Calu3 (cell line): ENCODE results near the gene NR2F1-AS1. TPM values are rescaled to one million over a fixed set of nuclear protein-coding genes. Genes with fewer than 3 reads are reported as not detected.
"Not testable (repeated sequence)": the region's sequence is repeated elsewhere in the genome, so short reads cannot be mapped to it uniquely, and the experiment has no call there.

Experiments
- BruUV-seq: library from RNA; stranded (reverse); fragments of 400-500 nt; replicated peaks from 2 replicates; lab custom pipeline; 2021; lab: Mats Ljungman, UMichigan
- CTCF ChIA-PET: fragments of 300-600 bp; sonication (Branson Sonifier 250); formaldehyde crosslinking; loops from one replicate; lab custom pipeline; 2022; ENCODE audit warnings: antibody characterized with exemption; lab: Charles Lee
- DNase-seq: peaks from one replicate; pipeline ENCODE4 v3.0.0; 2022
- H3K27ac Mint-ChIP-seq: one replicate; pipeline ENCODE4 v1.8.0; 2022; ENCODE audit warnings: mixed read lengths; ENCODE audit not compliant: unreplicated experiment
- H3K27me3 Mint-ChIP-seq: one replicate; pipeline ENCODE4 v1.8.0; 2022; ENCODE audit warnings: mixed read lengths; ENCODE audit not compliant: unreplicated experiment
- H3K36me3 Mint-ChIP-seq: one replicate; pipeline ENCODE4 v1.8.0; 2022; ENCODE audit warnings: mild to moderate bottlenecking, moderate library complexity, mixed read lengths; ENCODE audit not compliant: insufficient read depth, unreplicated experiment
- H3K4me1 Mint-ChIP-seq: one replicate; pipeline ENCODE4 v1.8.0; 2022; ENCODE audit warnings: mild to moderate bottlenecking, low read depth, mixed read lengths; ENCODE audit not compliant: unreplicated experiment
- H3K4me3 Mint-ChIP-seq: one replicate; pipeline ENCODE4 v1.8.0; 2022; ENCODE audit warnings: mild to moderate bottlenecking, low read depth, moderate library complexity, mixed read lengths; ENCODE audit not compliant: unreplicated experiment
- H3K9me3 Mint-ChIP-seq: one replicate; pipeline ENCODE4 v1.8.0; 2022; ENCODE audit warnings: low read depth, mixed read lengths; ENCODE audit not compliant: unreplicated experiment
- intact Hi-C: fragments of 100-400 bp; cut with micrococcal nuclease; formaldehyde crosslinking; loops from one replicate; pipeline ENCODE4 v1.10.0; 2022; ENCODE audit not compliant: unreplicated experiment
- total RNA-seq: library from RNA; stranded (reverse); gene quantifications from 2 replicates; pipeline ENCODE4 v1.2.3, GENCODE V29; 2022
- TF ChIP-seq, protein P1 (sequence below): fragments of 200-600 bp; IDR thresholded peaks from one replicate; pipeline ENCODE4 v1.8.0; 2022; ENCODE audit warnings: antibody characterized with exemption; ENCODE audit not compliant: unreplicated experiment

NR2F1-AS1 gene
- total RNA-seq, 1 experiment from 2014 or later: 20.9 TPM

DNA sequence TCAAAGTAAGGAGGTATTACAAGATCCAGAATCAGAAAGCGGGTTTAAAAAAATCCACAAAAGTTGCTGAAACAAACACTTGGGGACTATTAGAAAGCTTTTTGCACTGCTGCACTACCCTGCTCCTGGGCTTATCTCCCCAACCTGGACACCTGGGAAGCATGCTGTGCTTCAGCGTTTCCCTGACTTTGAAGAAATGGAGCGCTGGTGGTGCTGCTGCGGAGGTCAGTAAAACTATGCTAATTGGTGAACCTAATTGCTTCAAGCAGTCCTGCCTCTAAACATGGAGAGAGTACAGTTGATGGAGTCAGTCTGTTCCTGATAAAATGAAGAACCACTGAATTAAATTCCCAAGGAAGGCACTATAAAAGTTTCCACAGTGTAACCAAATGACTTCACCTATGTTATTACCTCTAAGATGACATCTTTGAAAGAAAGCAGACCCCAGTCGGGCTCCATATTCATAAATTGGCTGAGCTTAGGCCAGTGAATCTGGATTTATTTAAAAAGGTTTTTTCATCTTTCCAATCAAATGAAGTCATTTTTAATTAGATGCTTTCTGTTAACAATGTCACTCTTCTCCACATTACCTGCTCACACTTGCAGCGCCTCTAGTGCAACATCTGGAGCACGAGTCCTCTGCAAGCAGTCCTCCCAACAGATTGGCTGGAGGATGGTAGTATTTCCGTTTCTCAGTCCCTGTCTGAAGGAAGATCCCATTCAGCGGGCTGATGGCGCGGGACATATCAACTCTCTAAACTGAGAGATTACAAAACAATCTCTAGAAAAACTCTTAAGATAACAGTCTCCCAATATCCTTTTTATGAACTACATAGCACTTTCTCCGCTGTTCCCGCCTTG is 11.5 kb downstream of the NR2F1-AS1 start:
- BruUV-seq: no TSS peak
- no peak overlapping the region for H3K27ac Mint-ChIP-seq
- no peaks in the 10 kb centered on the region for H3K27me3 Mint-ChIP-seq
- TF ChIP-seq, protein P1, sequence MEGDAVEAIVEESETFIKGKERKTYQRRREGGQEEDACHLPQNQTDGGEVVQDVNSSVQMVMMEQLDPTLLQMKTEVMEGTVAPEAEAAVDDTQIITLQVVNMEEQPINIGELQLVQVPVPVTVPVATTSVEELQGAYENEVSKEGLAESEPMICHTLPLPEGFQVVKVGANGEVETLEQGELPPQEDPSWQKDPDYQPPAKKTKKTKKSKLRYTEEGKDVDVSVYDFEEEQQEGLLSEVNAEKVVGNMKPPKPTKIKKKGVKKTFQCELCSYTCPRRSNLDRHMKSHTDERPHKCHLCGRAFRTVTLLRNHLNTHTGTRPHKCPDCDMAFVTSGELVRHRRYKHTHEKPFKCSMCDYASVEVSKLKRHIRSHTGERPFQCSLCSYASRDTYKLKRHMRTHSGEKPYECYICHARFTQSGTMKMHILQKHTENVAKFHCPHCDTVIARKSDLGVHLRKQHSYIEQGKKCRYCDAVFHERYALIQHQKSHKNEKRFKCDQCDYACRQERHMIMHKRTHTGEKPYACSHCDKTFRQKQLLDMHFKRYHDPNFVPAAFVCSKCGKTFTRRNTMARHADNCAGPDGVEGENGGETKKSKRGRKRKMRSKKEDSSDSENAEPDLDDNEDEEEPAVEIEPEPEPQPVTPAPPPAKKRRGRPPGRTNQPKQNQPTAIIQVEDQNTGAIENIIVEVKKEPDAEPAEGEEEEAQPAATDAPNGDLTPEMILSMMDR: no peak
- CTCF ChIA-PET: no interaction called here
- intact Hi-C loops: loop anchor here (5.0 kb wide), 1 partner anchor 492 kb away; no protein-coding TSS in a partner anchor
- H3K36me3 Mint-ChIP-seq: peaks cover 5% of the 10 kb centered on the region
- H3K4me3 Mint-ChIP-seq: no peak overlapping the region
- no peak for DNase-seq
- no peaks in the 10 kb centered on the region for H3K9me3 Mint-ChIP-seq
- H3K4me1 Mint-ChIP-seq: peaks cover 9% of the 10 kb centered on the region

DNA sequence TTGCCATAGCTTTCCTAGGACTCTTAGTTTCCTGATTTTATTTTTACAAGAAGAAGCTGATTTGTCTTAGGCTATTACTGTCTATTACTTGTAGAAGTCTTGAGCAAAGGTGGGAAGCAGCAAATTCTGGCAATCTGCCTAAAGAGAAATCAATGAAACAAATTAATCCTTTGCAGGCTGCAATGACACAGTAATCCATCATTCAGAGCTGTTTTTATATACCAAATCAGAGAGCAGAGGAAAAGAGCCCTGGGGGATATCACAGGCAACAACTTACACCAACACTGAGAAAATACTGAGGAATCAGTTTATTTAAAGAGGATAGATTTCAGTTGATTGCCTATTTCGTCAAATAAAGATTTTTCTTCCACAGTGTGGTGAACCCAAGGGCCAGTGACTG is 13.6 kb downstream of the NR2F1-AS1 start:
- Mint-ChIP-seq H3K4me3 (no peak overlapping the region), H3K36me3 (peaks cover 5% of the 10 kb centered on the region), H3K4me1 (peaks cover 17% of the 10 kb centered on the region), H3K9me3 (no peaks in the 10 kb centered on the region), H3K27ac (no peak overlapping the region), H3K27me3 (no peaks in the 10 kb centered on the region)
- TF ChIP-seq, protein P1: no peak
- intact Hi-C loops: loop anchor here (5.0 kb wide), 1 partner anchor 490 kb away; no protein-coding TSS in a partner anchor
- DNase-seq: no peak
- CTCF ChIA-PET: no interaction called here
- BruUV-seq: no TSS peak

DNA sequence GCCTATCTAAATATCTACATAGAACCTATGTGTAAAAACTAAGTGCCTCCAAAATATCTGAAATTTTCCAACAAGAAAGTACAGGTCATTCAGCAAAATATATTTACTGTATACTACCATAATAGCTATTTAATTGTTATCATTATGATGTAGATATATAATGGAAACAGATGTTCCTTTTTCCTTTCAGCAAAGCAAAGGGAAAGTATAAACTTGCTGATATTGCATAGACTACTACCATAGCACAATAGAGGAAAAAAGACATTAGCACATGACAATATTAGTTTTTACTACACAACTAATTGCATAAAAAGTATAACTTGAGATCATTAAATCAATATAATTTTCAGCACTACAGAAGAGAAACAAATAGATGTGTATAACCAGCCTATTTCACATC is 14.9 kb downstream of the NR2F1-AS1 start:
- Mint-ChIP-seq H3K36me3 (peaks cover 4% of the 10 kb centered on the region), H3K27me3 (no peaks in the 10 kb centered on the region), H3K9me3 (no peaks in the 10 kb centered on the region), H3K4me1 (peaks cover 17% of the 10 kb centered on the region), H3K27ac (no peak overlapping the region), H3K4me3 (no peak overlapping the region)
- BruUV-seq: no TSS peak
- no peak for DNase-seq
- intact Hi-C loops: loop anchor here (5.0 kb wide), 1 partner anchor 489 kb away; no protein-coding TSS in a partner anchor
- CTCF ChIA-PET: no interaction called here
- TF ChIP-seq, protein P1: no peak

DNA sequence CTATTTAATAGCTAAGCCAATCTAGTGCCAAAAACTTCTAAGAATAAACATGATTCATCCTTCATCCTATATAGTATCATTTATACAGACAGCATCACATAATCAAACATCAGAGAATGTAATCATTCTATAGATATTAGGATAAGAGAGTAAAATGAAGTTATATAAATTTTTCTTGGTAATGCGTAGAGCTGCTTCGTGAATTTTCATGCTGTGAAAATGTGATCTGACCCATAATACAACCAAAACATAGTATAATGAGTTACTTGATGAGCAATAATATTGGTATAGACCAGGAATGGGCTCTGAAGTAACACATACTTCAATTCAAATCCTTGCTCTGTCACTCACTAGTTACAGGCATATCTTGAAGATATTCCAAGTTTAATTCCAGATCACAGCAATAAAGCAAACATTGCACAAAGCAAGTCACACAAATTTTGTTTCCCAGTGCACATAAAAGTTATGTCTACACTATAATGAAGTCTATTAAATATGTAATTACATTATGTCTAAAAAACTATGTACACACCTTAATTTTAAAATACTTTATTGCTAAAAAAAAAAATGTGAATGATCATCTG is 23.9 kb downstream of the NR2F1-AS1 start:
- Mint-ChIP-seq H3K36me3 (no peaks in the 10 kb centered on the region), H3K4me3 (no peak overlapping the region), H3K4me1 (no peaks in the 10 kb centered on the region), H3K9me3 (no peaks in the 10 kb centered on the region), H3K27ac (no peak overlapping the region), H3K27me3 (no peaks in the 10 kb centered on the region)
- intact Hi-C loops: no loop called here
- BruUV-seq: no TSS peak
- CTCF ChIA-PET: interaction anchor here (0.7 kb wide), 1 partner anchor 60 kb away, joined by 3 read pairs; no protein-coding TSS in a partner anchor
- DNase-seq: no peak
- TF ChIP-seq, protein P1: no peak

DNA sequence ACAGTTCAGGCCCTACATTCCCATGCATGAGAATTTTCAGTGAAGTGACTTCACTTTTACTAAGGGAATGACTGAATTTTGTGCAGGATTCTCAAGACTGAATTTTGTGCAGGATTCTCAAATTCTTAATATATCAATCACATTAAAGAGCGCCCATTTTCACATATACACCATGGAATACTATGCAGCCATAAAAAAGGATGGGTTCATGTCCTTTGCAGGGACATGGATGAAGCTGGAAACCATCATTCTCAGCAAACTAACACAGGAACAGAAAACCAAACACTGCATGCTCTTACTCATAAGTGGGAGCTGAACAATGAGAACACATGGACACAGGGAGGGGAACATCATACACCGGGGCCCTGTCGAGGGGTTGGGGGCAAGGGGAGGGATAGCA is 31.4 kb downstream of the NR2F1-AS1 start:
- not testable (repeated sequence) for DNase-seq

More for the DNA sequence above, 31.4 kb downstream of the NR2F1-AS1 start:
- H3K4me1 Mint-ChIP-seq, H3K36me3 Mint-ChIP-seq, H3K27ac Mint-ChIP-seq, H3K9me3 Mint-ChIP-seq, intact Hi-C loops, H3K27me3 Mint-ChIP-seq, H3K4me3 Mint-ChIP-seq, CTCF ChIA-PET, BruUV-seq: not testable (repeated sequence)
